Measurements from ENCODE around the gene DGAT2.
"Not testable (repeated sequence)": the region's sequence is repeated elsewhere in the genome, so short reads cannot be mapped to it uniquely, and the experiment has no call there.

The DGAT2 gene

GRCh38 chr11:75754933-75755332, 13.6 kb upstream of the DGAT2 start:
- not testable (repeated sequence) for DNase-seq (ENCODE audit: low spot score)

DNA sequence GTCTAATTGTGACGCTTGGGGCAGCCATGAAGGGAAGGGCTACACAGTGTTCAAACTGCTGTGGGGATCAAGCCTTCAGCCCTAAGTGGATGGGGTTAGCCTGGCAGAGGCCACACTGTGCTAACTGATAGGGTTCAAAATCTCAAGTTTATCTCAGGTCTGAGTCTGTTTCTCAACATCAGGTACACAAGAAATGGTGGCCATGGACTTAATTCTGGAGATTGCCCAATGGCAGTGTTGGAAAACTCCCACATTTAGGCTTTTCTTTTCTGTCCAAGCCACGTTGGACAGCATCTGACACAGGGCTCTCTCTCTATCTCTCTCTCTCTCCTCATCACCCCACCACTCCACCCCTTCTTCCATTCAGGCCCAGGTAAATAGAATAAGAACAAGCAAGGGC, 10.9 kb upstream of the DGAT2 start:
- DNase-seq (ENCODE audit: low spot score), result no peak

GRCh38 chr11:75759832-75760231, 8.7 kb upstream of the DGAT2 start:
- no peak for DNase-seq (ENCODE audit: low spot score)

- DNase-seq (ENCODE audit: low spot score), result no peak
Observed at GRCh38 chr11:75760243-75760642, 8.3 kb upstream of the DGAT2 start.

DNA sequence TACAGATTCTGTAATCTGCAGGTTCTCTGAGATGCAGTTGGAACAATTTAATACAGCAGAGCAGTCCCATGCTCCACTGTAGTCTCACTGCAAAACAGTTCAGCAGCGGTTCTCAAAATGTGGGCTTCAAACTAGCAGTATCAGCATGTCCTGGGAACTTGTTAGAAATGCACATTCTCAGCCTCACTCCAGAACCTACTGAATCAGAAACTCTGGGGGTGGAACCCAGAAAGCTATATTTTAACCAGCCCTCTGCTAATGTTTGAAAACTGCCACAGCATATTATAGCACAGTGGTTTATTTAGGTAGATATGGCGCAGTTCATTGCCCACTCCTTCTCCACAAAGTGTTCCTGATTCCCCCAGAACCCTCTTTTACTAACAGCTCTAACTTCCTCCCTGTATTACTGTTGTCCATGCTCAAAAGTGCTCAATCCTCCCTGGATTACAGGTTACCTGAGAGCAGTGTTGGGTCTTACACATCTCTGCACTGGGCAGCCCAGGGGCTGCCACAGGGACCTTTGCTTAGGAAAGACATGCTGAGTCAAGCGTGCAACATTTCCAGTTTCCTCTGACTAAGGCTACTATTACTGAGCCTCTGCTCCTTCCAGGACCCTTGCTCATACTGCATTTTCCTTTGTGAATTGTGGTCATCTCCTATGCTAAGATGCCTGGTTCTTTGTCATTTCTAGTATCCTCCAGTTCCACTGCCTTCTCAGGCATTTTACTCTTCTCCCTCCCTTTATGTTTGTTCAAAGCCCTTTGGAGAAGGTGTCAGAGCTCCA, 7.7 kb upstream of the DGAT2 start:
- no peak for DNase-seq (ENCODE audit: low spot score)

DNA sequence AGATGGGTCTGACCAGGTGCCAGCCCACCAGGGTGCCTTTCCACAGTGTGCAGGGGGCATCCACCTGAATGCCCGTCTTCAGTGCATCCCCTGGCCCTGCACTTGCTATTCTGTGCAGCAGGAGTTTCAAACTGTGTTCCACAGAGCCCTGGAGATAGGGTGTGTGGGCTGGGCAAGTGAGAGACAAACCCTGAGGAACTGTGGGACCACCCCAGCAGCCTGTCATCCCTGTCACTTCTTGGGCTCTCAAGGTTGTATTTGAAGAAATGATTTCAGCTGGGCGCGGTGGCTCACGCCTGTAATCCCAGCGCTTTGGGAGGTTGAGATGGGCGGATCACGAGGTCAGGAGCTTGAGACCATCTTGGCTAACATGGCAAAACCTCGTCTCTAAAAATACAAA, 6.4 kb upstream of the DGAT2 start:
- DNase-seq (ENCODE audit: low spot score), result no peak

DNA sequence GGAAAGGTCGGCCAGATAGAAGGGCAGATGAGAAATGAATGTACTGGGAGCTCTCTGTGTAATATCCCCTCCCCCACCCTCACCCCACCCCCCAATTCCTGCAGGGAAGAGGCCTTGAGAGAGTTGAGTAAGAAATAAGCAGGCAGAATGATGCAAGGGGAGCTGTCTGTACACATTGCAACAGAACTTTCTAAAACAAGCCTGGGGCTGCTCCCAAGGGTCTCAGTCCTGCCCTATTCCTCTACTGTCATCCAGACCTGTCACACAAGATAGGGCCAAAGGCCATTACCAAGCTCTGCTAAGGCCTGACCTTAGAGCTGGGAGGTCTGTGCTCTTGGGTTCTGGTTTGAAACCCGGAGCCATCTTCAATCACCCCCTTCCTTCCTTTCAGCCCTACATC, 5.7 kb upstream of the DGAT2 start:
- no peak for DNase-seq (ENCODE audit: low spot score)

GRCh38 chr11:75763846-75764245, 4.7 kb upstream of the DGAT2 start:
- DNase-seq (ENCODE audit: low spot score), result no peak

GRCh38 chr11:75765116-75765515, 3.5 kb upstream of the DGAT2 start:
- DNase-seq (ENCODE audit: low spot score), result no peak

DNA sequence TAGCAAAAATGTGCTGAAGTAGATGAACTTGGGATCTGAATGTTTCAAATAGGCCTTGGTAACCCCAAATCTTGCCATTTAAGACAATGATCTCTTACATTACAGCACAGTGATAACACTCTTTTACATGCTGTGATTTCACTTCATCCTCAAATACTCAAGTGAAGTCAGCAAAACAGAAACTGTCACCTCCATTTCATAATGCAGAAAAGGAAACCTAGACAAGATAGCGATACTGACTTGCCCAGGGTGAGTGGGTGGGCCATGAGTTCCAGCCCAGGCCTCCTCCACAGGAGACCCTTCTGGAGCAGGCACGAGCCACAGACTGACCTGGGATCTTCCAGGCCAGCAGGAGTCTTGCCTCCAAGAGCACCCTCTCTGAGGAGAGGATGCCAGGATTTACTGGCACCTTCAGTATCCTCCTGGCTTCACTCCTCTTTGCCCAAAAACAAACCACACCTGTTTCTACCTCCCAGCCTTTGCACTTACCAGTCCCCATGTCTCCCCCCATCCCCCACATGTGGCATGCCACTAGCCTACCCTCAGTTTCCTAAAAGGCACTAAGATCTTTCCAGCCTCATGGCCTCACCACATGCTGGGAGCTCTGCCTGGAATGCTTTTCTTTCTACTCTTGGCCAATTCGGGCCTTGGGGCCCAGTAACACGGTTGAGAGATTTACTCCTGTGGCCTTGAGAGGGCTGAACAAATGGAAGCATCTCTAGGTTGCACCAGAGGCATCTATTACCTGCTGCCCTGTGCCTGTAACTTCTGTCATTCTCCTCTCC, 1.9 kb upstream of the DGAT2 start:
- DNase-seq (ENCODE audit: low spot score), result no peak

- DNase-seq (ENCODE audit: low spot score), result no peak
Observed at GRCh38 chr11:75767228-75767572, 1.4 kb upstream of the DGAT2 start.

- no peak for DNase-seq (ENCODE audit: low spot score)
Observed at GRCh38 chr11:75767793-75768111, 826 bp upstream of the DGAT2 start.

GRCh38 chr11:75768909-75769771, 562 bp downstream of the DGAT2 start:
- DNase-seq (ENCODE audit: low spot score), result no peak

DNA sequence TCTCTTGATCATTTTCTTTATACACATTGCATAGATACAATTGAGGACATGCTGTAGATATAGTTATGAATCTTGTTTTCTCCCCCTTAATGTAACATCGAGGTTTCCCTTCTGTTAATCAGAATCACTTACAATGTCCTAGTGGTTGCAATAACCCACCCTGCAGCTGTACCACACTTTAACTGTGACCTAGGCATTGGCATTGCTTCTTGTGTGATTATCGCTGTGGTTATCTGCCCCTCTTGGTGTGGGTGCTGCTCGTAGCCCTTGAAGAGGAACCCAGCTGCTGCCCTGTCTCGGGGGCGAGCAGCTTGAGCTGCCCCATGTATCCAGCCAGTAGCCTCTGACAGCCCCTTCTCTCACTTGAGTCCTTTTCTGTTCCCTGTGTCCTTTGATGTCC, 1.5 kb downstream of the DGAT2 start:
- no peak for DNase-seq (ENCODE audit: low spot score)

DNA sequence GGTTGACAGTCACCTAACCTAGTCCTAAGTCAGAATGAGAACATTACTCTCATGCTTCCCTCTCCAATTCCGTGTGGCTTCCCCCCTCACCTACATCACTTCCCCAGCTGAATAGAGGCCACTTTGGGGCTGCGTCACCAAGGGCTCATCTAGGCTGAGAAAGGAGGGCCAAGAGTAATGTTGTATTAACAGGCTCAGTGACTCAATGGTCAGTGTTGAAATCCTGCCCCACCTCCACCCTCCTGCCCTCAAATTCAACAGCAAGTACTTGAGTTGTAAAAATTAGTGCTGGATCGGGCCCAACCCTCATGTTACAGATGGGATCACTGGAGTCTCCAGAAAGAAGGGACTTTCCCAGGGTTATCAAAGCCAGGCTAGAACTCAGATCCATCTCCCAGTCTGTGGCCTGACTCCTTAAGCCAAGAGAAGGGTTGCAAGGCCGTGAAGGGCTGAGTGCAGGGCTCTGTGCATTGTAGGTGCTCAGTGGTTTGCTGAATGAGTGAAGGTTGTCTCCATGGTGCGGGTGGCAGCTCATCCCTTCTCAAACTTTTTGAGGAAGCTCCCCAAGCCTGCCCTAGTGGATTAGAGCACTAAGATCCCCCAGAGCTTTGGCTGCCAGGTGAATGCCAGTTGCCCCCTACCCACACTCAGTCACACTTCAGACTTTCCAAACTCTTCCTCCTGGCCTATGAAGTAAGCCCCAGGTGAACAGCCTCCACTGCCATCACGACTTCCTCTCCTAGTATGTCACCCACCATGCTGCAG, 3.2 kb downstream of the DGAT2 start:
- no peak for DNase-seq (ENCODE audit: low spot score)

DNA sequence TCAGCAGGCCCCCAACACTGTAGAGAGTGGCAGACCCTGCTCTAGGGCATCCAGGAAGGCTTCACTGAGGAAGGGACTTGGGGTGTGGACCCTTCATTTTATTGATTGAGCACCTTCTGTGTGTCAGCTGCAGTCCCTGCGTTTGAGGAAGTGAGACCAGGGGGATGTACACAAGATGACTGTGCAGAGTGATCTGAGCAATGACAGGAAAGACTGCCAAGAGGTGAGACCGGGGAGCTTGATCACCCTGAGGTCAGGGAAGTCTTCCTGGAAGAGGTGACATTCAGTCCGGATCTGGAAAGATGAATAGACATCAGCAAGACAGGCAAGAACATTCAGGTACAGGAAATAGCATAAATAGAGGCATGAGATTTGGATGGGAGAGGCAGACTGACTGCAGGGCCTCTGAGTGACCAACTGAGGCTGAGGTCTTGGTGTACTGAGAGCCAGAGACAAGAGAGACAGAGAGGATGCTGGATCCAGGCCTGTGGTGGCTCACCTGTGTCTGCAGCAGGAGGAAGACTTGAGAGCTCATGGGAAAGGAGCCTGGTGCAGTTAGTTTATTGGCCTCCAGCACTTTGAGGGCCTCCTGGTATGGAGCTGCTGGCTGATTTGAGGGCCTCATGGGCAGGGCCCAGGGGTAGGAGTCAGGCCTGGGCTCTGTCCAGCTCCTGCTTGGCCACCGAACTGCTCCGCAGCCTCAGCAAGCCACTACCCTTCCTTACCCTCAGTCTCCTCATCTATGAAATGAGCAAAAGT, 5.2 kb downstream of the DGAT2 start:
- no peak for DNase-seq (ENCODE audit: low spot score)

DNA sequence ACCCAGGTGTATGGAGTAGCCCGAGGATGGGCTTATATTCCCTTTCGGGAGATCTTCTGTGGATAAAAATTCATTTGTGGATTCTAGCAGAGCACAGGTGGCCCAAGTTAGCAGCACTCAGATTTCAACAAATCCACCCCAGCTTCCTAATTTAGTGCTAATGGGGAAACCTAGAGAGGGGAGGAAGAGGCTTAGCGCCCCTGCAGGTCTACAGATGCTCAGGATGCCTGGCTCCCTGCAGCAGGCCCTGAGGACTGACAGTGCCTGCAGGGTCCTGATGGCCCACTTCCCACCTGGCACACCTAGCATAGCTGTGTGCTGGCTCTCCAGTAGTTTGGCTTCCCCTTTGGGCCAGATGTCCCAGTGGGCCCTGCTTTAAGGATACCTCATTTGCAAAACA, 6.5 kb downstream of the DGAT2 start:
- DNase-seq (ENCODE audit: low spot score), result no peak

DNA sequence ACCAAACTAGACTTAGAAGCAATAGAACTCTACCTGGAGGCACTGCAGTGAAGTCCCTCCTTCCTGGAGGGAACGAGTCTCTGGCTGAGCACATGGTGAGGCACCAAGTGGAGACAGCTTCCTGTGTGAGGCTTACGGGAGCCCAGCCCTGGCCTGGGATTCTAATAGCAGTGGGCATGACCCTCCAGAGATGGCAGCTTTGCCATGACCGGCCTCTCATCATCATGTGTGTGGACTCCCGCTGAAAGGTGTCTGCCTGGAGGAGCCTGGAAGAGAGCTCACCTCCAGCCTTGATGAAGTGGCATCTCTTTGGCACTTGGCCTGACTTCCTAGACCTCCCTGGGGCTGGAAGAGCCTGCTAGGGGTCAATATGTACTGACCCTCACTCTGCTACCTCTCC, 8.0 kb downstream of the DGAT2 start:
- DNase-seq (ENCODE audit: low spot score), result no peak

DNA sequence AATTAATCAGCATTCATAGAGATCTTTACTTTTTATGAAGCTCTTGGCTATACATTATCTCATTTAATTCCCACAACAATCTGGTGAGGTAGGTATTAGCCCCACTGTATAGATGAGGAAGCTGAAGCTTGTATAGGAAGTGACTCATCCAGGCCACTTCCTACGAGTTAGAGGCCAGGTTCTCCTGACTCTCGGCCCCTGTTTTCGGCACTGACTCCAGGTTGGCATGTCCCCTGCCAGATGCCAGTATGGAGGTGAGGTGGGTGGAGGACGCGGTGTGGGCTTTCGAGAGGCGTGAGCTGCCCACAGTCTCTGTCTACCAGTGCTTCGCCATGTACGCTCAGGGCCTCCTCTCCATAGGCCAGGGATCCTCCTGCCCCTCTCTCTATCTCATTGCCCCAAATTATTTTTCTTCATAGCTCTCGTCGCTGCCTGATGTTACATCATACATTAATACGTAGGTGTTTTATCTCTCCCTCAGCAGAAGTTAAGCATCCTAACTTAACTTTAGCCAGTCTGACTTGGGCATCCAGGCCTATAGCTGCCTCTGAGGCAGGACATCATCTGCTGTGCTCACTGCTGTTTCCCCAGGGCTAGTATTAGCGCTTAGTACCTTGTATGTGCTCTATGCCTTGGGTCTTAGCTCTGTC, 9.0 kb downstream of the DGAT2 start:
- DNase-seq (ENCODE audit: low spot score), result no peak

DNA sequence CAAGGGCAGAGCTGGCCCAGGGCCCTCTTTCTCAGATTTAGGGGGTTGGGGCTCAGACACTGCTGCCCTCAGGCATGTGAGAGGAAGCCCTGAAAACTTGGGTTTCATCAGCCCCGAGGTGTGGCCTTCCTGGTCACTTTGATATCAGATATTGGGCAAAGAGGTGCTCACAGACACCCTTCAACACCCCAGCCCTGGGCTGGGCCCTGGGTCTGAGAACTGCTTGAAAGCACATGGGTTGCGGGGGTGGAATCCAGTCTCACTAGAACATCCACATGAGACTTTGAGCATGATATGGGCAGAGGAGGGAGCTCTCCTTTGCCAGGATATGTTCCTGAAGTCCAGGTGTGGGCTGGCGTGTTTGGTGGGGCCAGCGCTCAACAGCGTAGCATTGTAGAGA, 10.4 kb downstream of the DGAT2 start:
- no peak for DNase-seq (ENCODE audit: low spot score)

DNA sequence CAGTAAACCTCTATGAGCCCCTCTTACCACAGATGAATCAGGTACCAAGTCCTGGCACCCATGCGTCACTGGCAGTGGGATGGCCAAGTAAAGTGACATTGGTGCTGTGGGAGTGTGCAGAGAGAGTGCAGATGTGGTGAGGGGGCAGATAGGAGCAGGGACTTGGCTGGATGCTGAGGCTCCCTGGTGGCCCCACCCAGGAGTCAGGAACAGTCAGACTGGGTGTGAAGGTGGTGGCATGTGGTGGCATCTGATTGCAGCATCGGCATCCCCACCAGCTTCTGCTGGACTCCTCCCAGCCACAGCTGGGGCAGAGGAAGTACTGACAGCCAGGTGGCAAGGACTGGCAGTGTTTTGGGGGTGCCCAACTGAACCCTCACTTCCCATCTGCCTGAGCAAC, 11.4 kb downstream of the DGAT2 start:
- peak; percentile 91 for DNase-seq (ENCODE audit: low spot score)

All from hematopoietic multipotent progenitor cell treated with erythropoietin and hydrocortisone succinate and interleukin-3 and kit ligand, for 15 days (in vitro differentiated cells).